GM19099 (cell line): Measurements from ENCODE around the gene SUPT20H.

Experiments used
- POLR2A ChIP-seq: IDR thresholded peaks from 3 replicates; pipeline ENCODE4 v1.6.1; 2011; ENCODE audit warnings: low read depth; ENCODE audit not compliant: insufficient read length; ENCODE audit errors: extremely low read depth

The SUPT20H gene

GRCh38 chr13:36981156-36981743 lies 78.2 kb downstream of the SUPT20H start:
- TF ChIP-seq POLR2A, result no peak

- TF ChIP-seq POLR2A, result no peak
These were observed 80.0 kb downstream of the SUPT20H start for GRCh38 chr13:36979361-36980050.

GRCh38 chr13:36975172-36975571 lies 84.3 kb downstream of the SUPT20H start:
- TF ChIP-seq POLR2A, result no peak

GRCh38 chr13:36973621-36974295 lies 85.7 kb downstream of the SUPT20H start:
- no peak for TF ChIP-seq POLR2A

- TF ChIP-seq POLR2A, result no peak
These were observed 86.5 kb downstream of the SUPT20H start for GRCh38 chr13:36973009-36973408.

GRCh38 chr13:36966404-36966803 lies 93.1 kb downstream of the SUPT20H start:
- TF ChIP-seq POLR2A, result no peak

- no peak for TF ChIP-seq POLR2A
These were observed 93.7 kb downstream of the SUPT20H start for GRCh38 chr13:36965767-36966166.

- TF ChIP-seq POLR2A, result no peak
These were observed 99.9 kb downstream of the SUPT20H start for GRCh38 chr13:36959456-36960116.
